K562 (cell line): ENCODE results near the gene CACNA1C. TPM values are rescaled to one million over a fixed set of nuclear protein-coding genes. Genes with fewer than 3 reads are reported as not detected.

Experiments used
- ATAC-seq: fragments of 200-7000 bp; cut with Tn5 transposase; 3 replicates; pipeline ENCODE4 v1.9.1; 2020; ENCODE audit warnings: moderate library complexity
- BruUV-seq: library from RNA; stranded (reverse); fragments of 400-500 nt; replicated peaks from 2 replicates; lab custom pipeline; 2021; lab: Mats Ljungman, UMichigan
- CTCF ChIA-PET: fragments of 300-600 bp; formaldehyde crosslinking; extraction: SDS; loops from one replicate; lab custom pipeline; 2021; ENCODE audit warnings: low intra/inter-chr PET ratio; lab: Yijun Ruan, JAX
- POLR2A ChIA-PET: fragments of 300-600, 350-650 bp; sonication (Branson Sonifier 250); formaldehyde crosslinking; extraction: SDS; loops from one replicate; lab custom pipeline; 2021; ENCODE audit warnings: antibody characterized with exemption, inconsistent platforms; lab: Yijun Ruan, JAX
- DNase-seq, 4 experiments: peaks; one replicate each; pipeline versions ENCODE4 v3.0.0 to v3.0.0-alpha.2; 2011 to 2018; ENCODE audit warnings: low spot score in 3 of 4, mixed read lengths in 3 of 4; ENCODE audit errors: extremely low read depth in 1 of 4
- FAIRE-seq: peaks from 2 replicates; lab custom pipeline; 2011; peaks lifted over from hg19 to GRCh38; lab: Jason Lieb, UNC
- H2AFZ ChIP-seq: 2 replicates; pipeline ENCODE4 v1.6.0; 2011; ENCODE audit warnings: low read depth, low read length, control low read depth, inconsistent platforms
- H3K27ac ChIP-seq: fragments of 200-600 bp; 3 replicates; pipeline ENCODE4 v1.8.0; 2011; ENCODE audit warnings: low read depth, mild to moderate bottlenecking, control low read depth, inconsistent platforms, low read length, moderate library complexity, mixed read lengths; ENCODE audit errors: extremely low read depth
- H3K27me3 ChIP-seq, 2 experiments: fragments of 300-600 bp in 1 of 2; 2 replicates in 1 of 2; 3 replicates in 1 of 2; pipeline versions ENCODE4 v1.6.0 to v1.8.0; 2011; ENCODE audit warnings: inconsistent platforms in 2 of 2, low read length in 2 of 2, mild to moderate bottlenecking in 1 of 2, mixed read lengths in 1 of 2, moderate library complexity in 1 of 2; ENCODE audit not compliant: control insufficient read depth in 2 of 2, insufficient read depth in 2 of 2
- H3K36me3 ChIP-seq: fragments of 300-600 bp; 3 replicates; pipeline ENCODE4 v1.8.0; 2011; ENCODE audit warnings: mild to moderate bottlenecking, low read length, inconsistent platforms; ENCODE audit not compliant: control insufficient read depth, insufficient read depth
- H3K4me1 ChIP-seq, 2 experiments: fragments of 200-600 bp in 1 of 2; replicated peaks in 1 of 2; 2 replicates in 1 of 2; 3 replicates in 1 of 2; pipeline versions ENCODE4 v1.5.1 to v1.8.0; 2011; ENCODE audit warnings: inconsistent platforms in 2 of 2, low read length in 2 of 2, mild to moderate bottlenecking in 1 of 2, mixed read lengths in 1 of 2, moderate library complexity in 1 of 2; ENCODE audit not compliant: control insufficient read depth in 2 of 2, insufficient read depth in 2 of 2
- H3K4me2 ChIP-seq: 2 replicates; pipeline ENCODE4 v1.6.1; 2011; ENCODE audit warnings: low read length, control low read depth, inconsistent platforms, mixed read lengths; ENCODE audit not compliant: insufficient read depth
- H3K4me3 ChIP-seq: fragments of 200-600 bp; sonication (generic), shearing (Covaris generic); 2 replicates; pipeline ENCODE4 v1.5.1; 2016; ENCODE audit warnings: control low read depth, inconsistent platforms
- H3K79me2 ChIP-seq: fragments of 200-600 bp; 3 replicates; pipeline ENCODE4 v1.8.0; 2011; ENCODE audit warnings: low read length, inconsistent platforms; ENCODE audit not compliant: control insufficient read depth, insufficient read depth
- H3K9ac ChIP-seq, 2 experiments: 2 replicates each; pipeline versions ENCODE4 v1.6.0 to v1.6.1; 2011; ENCODE audit warnings: low read depth in 2 of 2, low read length in 2 of 2, control low read depth in 1 of 2, inconsistent platforms in 1 of 2, mild to moderate bottlenecking in 1 of 2, mixed read lengths in 1 of 2; ENCODE audit not compliant: insufficient read depth in 1 of 2
- H3K9me1 ChIP-seq: one replicate; pipeline ENCODE4 v1.6.0; 2011; ENCODE audit warnings: inconsistent platforms, mild to moderate bottlenecking, low read length, moderate library complexity; ENCODE audit not compliant: control insufficient read depth, insufficient read depth
- H3K9me3 ChIP-seq: replicated peaks from 2 replicates; pipeline ENCODE4 v1.5.1; 2011; ENCODE audit warnings: low read depth, low read length, inconsistent platforms; ENCODE audit not compliant: control insufficient read depth, insufficient read depth
- H4K20me1 ChIP-seq: replicated peaks from 2 replicates; pipeline ENCODE4 v1.6.1; 2011; ENCODE audit warnings: low read length, inconsistent platforms, mixed read lengths; ENCODE audit not compliant: control insufficient read depth, insufficient read depth
- ARNT ChIP-seq, 2 experiments: fragments of 450-650 bp; IDR thresholded peaks; 2 replicates each; pipeline ENCODE4 v1.6.1; 2016; ENCODE audit warnings: mild to moderate bottlenecking in 1 of 2
- CHCHD3 ChIP-seq: fragments of 250-450 bp; sonication (Bioruptor Pico); IDR thresholded peaks from 2 replicates; pipeline ENCODE4 v2.1.2; 2022; ENCODE audit warnings: mild to moderate bottlenecking
- CREB5 ChIP-seq: fragments of 250-450 bp; sonication (Bioruptor Pico); IDR thresholded peaks from 2 replicates; pipeline ENCODE4 v1.5.0; 2020; ENCODE audit warnings: mild to moderate bottlenecking
- FUS ChIP-seq: fragments of 200-400 bp; formaldehyde crosslinking; optimal IDR thresholded peaks from 2 replicates; pipeline ENCODE3; 2017; ENCODE audit warnings: low read depth, low read length
- NONO ChIP-seq, 2 experiments: fragments of 200-400 bp in 1 of 2; fragments of 450-650 bp in 1 of 2; formaldehyde crosslinking in 1 of 2; IDR thresholded peaks; 2 replicates each; pipeline ENCODE4 v1.6.1; 2017; ENCODE audit warnings: low read depth in 2 of 2, mild to moderate bottlenecking in 2 of 2, moderate library complexity in 2 of 2, low read length in 1 of 2
- PREB ChIP-seq: sonication (generic); formaldehyde crosslinking; IDR thresholded peaks from 2 replicates; pipeline ENCODE4 v1.8.1; 2023; ENCODE audit warnings: mild to moderate bottlenecking, missing genetic modification reagents
- THRA ChIP-seq: fragments of 450-650 bp; IDR thresholded peaks from 2 replicates; pipeline ENCODE4 v1.6.1; 2017; ENCODE audit warnings: mild to moderate bottlenecking, moderate library complexity
- USF1 ChIP-seq: sonication (generic); formaldehyde crosslinking; IDR thresholded peaks from 2 replicates; pipeline ENCODE4 v1.9.0; 2022; ENCODE audit warnings: mild to moderate bottlenecking, missing genetic modification reagents
- WGBS: fragments of 100-300 bp; shearing (Covaris generic); methylation state at CpG from one replicate; pipeline ENCODE4 v1.1.6; 2016; ENCODE audit warnings: low coverage, mixed read lengths; ENCODE audit not compliant: insufficient coverage; ENCODE audit errors: missing lambda C conversion rate; 5-methylcytosine and 5-hydroxymethylcytosine counted together
- in situ Hi-C: fragments of 300-500 bp; cut with MboI; formaldehyde crosslinking; loops from 4 replicates; pipeline ENCODE4 v1.15.0; 2018; ENCODE audit warnings: inconsistent platforms, mixed read lengths
- intact Hi-C: fragments of 100-400 bp; cut with micrococcal nuclease; formaldehyde crosslinking; loops from 2 replicates; pipeline ENCODE4 v1.14.2; 2022
- polyA plus RNA-seq, 8 experiments: library from polyadenylated mRNA; depleted of rRNA in 4 of 8; stranded (reverse) in 5 of 8; unstranded in 3 of 8; fragments of >200 nt; fragmentation: Nextera tagmentation in 2 of 8; fragmentation: Illumina TruSeq in 1 of 8; extraction: Ambion mirVana in 2 of 8; extraction: Trizol in 1 of 8; gene quantifications; 2 replicates each; pipeline versions ENCODE4 v1.2.1 to v1.2.3, GENCODE V29; 2011 to 2014; ENCODE audit warnings: inconsistent platforms in 1 of 8, missing spikeins in 1 of 8
- total RNA-seq, 7 experiments: library from RNA; depleted of rRNA in 6 of 7; stranded (reverse); fragments of >200 nt in 6 of 7; fragmentation: Illumina TruSeq in 2 of 7; extraction: Trizol in 2 of 7; gene quantifications; 2 replicates each; pipeline versions ENCODE4 v1.2.1 to v1.2.3, GENCODE V29; 2011 to 2021; ENCODE audit warnings: low replicate concordance in 1 of 7
- TF ChIP-seq, protein P1 (sequence below), 2 experiments: fragments of 450-650 bp in 1 of 2; IDR thresholded peaks; 2 replicates each; pipeline ENCODE4 v1.6.1; 2011 to 2017; ENCODE audit warnings: low read depth in 2 of 2, antibody characterized with exemption in 1 of 2, borderline replicate concordance in 1 of 2, low read length in 1 of 2, mild to moderate bottlenecking in 1 of 2, mixed read lengths in 1 of 2; ENCODE audit not compliant: control insufficient read depth in 1 of 2
- TF ChIP-seq, protein P2 (sequence below): fragments of 250-450 bp; sonication (Bioruptor Pico); IDR thresholded peaks from 2 replicates; pipeline ENCODE4 v1.5.0; 2021; ENCODE audit warnings: mild to moderate bottlenecking, moderate library complexity

Gene CACNA1C
- total and polyA plus RNA-seq, 9 of the 15 experiments (the other 6 are each of a cell fraction or from before 2014, with no cell fraction given): not detected

DNA sequence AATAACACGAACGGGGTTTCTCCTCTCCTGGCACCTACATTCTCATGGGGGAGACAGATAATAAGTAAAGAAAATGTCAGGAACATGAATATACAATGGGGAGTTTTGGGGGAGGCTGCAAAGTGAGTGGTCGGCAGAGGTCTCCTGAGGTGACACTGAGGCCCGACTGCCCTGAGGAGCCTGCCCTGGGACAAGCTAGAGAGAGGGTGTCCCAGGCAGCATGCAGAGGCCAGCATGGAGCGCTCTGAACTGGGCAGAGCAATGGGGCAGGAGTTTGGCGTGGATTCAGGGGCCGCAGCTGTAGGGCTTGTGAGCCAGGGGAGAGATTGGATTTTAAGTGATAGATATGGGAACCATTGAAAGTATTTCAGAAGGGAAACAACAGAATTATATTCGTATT is 320.5 kb downstream of the CACNA1C start:
- ATAC-seq: no peak
- H3K27me3 ChIP-seq: peaks cover 3 to 28% of the 10 kb centered on the region in 2 experiments; a peak in 3 of 5 replicates
- FAIRE-seq: no peak
- no peaks in the 10 kb centered on the region for H4K20me1 ChIP-seq
- no peaks in the 10 kb centered on the region for H3K4me1 ChIP-seq
- H3K27ac ChIP-seq: no peak overlapping the region
- no peak overlapping the region for H3K4me3 ChIP-seq
- 0% methylated on average over 7 of the region's 8 CpGs for WGBS
- intact Hi-C loops (no loop called here), in situ Hi-C loops (no loop called here)
- DNase-seq: no peak
- H2AFZ ChIP-seq: no peak overlapping the region
- no peaks in the 10 kb centered on the region for H3K9me1 ChIP-seq
- H3K9ac ChIP-seq: no peak overlapping the region
- no peaks in the 10 kb centered on the region for H3K79me2 ChIP-seq
- no TSS peak for BruUV-seq
- ChIA-PET POLR2A (interaction anchor here (0.5 to 0.6 kb wide), 2 partner anchors 14 to 39 kb away, joined by 3 read pairs; no protein-coding TSS in a partner anchor), CTCF (no interaction called here)
- no peak overlapping the region for H3K4me2 ChIP-seq
- H3K36me3 ChIP-seq: no peaks in the 10 kb centered on the region
- no peaks in the 10 kb centered on the region for H3K9me3 ChIP-seq
- TF ChIP-seq FUS (no peak), CREB5 (CRISPR knock-in tag) (no peak), PREB (CRISPR knock-in tag) (no peak), THRA (no peak), ARNT (IDR thresholded peaks at IDR 0.05) (no peak), CHCHD3 (CRISPR knock-in tag) (no peak), NONO (IDR thresholded peaks at IDR 0.05; ENCODE audit: low read depth in 2 of 2, low read length in 1 of 2) (no peak), USF1 (no peak)
- TF ChIP-seq, protein P1, sequence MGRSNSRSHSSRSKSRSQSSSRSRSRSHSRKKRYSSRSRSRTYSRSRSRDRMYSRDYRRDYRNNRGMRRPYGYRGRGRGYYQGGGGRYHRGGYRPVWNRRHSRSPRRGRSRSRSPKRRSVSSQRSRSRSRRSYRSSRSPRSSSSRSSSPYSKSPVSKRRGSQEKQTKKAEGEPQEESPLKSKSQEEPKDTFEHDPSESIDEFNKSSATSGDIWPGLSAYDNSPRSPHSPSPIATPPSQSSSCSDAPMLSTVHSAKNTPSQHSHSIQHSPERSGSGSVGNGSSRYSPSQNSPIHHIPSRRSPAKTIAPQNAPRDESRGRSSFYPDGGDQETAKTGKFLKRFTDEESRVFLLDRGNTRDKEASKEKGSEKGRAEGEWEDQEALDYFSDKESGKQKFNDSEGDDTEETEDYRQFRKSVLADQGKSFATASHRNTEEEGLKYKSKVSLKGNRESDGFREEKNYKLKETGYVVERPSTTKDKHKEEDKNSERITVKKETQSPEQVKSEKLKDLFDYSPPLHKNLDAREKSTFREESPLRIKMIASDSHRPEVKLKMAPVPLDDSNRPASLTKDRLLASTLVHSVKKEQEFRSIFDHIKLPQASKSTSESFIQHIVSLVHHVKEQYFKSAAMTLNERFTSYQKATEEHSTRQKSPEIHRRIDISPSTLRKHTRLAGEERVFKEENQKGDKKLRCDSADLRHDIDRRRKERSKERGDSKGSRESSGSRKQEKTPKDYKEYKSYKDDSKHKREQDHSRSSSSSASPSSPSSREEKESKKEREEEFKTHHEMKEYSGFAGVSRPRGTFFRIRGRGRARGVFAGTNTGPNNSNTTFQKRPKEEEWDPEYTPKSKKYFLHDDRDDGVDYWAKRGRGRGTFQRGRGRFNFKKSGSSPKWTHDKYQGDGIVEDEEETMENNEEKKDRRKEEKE (IDR thresholded peaks at IDR 0.05; ENCODE audit: borderline replicate concordance in 1 of 2, control insufficient read depth in 1 of 2, low read depth in 2 of 2, low read length in 1 of 2): no peak
- TF ChIP-seq, protein P2, sequence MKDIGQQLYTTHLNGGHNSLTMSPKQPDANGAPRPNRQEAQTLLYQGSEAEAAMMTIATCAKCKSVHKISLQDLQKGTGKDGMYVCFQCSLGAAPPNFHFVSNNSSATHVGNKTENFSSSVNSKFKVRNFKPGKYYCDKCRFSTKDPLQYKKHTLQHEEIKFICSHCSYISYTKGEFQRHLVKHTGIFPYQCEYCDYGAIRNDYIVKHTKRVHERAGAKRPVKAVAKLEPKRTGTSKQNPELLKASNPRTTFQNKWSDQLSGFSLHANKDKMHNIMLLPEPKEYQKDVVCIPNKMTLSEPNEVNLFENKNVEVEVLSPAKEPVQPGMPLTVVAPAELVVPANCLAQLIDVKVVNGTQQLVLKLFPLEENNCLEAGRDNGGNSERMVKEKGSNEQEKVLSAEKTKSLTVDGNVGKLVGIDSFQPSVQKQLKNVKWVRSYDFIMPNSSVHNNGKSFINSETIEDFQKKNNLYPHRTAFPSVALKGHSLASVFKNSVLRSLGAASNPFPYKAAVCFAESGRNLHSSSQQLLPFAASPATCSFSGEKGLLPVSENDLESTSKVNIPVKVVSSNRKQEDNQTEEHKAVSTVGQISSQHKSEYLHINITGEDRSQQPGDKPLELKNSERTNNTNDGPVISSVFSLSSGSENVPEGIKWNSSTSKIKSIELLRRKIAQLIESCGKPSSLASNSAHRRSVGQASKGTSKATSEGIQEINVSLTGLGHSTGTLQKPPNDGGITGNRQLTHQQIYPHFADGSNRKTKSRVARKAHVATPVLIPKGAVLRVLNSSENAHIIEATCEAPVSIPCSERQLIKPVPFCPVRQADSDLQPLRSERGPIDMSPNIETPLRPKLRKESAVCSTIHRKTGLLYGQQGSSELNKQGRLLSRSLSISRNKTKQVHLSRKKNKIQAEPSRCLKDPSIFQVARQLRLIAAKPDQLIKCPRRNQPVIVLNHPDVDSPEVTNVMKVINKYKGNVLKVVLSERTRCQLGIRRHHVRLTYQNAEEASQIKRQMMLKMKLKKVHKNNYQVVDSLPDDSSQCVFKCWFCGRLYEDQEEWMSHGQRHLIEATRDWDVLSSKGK (CRISPR knock-in tag): no peak
